Inflammatory macrophage treated with lipopolysaccharide for 1 hour (primary cell): Measurements from ENCODE around the gene CRABP2.
A peak's percentile ranks its signal among the peaks of the same experiment; 100 is the strongest.

Experiments
- DNase-seq, 2 donors: peaks; one replicate each; pipeline ENCODE4 v3.0.0-alpha.2; 2020 to 2022

The CRABP2 gene

GRCh38 chr1:156689953-156690674, 15.3 kb downstream of the CRABP2 start:
- DNase-seq, result peak; percentile 25 to 60

GRCh38 chr1:156689035-156689952, 16.1 kb downstream of the CRABP2 start:
- peak; percentile 68 to 86 for DNase-seq

- DNase-seq, result no peak
These were observed 21.1 kb downstream of the CRABP2 start for GRCh38 chr1:156684227-156684782.

GRCh38 chr1:156682166-156682890, 23.1 kb downstream of the CRABP2 start:
- DNase-seq, result no peak

GRCh38 chr1:156681196-156681960, 24.0 kb downstream of the CRABP2 start:
- DNase-seq, result no peak

GRCh38 chr1:156680056-156680455, 25.3 kb downstream of the CRABP2 start:
- DNase-seq, result no peak

GRCh38 chr1:156677616-156678596, 27.5 kb downstream of the CRABP2 start:
- peak; percentile 51 to 59 for DNase-seq

GRCh38 chr1:156676820-156677615, 28.4 kb downstream of the CRABP2 start, which contains the start of gene NES:
TSS of gene NES (minus strand) at chr1:156677407. CDS start at chr1:156677264, 143 bp downstream.
- DNase-seq, result peak in 1 of 2 donors; percentile 17

- DNase-seq, result no peak
These were observed 29.1 kb downstream of the CRABP2 start for GRCh38 chr1:156676114-156676819.

- no peak for DNase-seq
These were observed 29.9 kb downstream of the CRABP2 start for GRCh38 chr1:156675210-156676113.

- peak in 1 of 2 donors; percentile 67 for DNase-seq
These were observed 31.8 kb downstream of the CRABP2 start for GRCh38 chr1:156673387-156674121.

GRCh38 chr1:156671804-156672203, 33.6 kb downstream of the CRABP2 start:
- DNase-seq, result no peak

- no peak for DNase-seq
These were observed 34.6 kb downstream of the CRABP2 start for GRCh38 chr1:156670791-156671190.

- no peak for DNase-seq
These were observed 35.0 kb downstream of the CRABP2 start for GRCh38 chr1:156670359-156670758.

GRCh38 chr1:156669794-156670193, 35.6 kb downstream of the CRABP2 start:
- DNase-seq, result no peak

- no peak for DNase-seq
These were observed 36.4 kb downstream of the CRABP2 start for GRCh38 chr1:156668801-156669637.
